PC-9 (cell line): Measurements from ENCODE around the gene TSPAN18.

Experiments
- EZH2 ChIP-seq: fragments of 200-600 bp; sonication (generic); IDR thresholded peaks from 2 replicates; pipeline ENCODE4 v1.8.0; 2017; ENCODE audit warnings: antibody characterized with exemption, low read depth
- TF ChIP-seq, protein P1 (sequence below): fragments of 200-600 bp; sonication (generic); conservative IDR thresholded peaks from 2 replicates; pipeline ENCODE4 v1.6.1; 2017; ENCODE audit warnings: mixed run types, antibody characterized with exemption, mild to moderate bottlenecking, moderate library complexity

DNA sequence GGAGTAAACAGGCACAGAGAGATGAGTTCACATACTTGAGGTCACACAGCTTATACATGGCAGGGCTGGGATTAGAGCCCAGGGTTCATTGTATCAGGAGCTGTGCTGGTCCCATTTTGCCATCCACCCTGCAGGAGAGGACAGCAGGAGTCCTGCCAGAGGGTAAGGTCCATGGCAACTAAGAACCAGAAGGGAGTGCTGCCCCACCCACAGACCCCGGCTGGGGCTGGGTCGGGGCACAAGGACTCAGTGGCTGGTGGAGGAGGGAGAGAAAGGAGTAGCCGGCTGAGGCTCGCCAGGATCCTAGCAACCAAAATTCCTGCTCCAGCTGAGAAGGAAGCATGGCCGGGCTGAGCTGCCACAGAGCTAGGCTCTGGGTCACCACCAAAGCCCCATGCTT lies 249.8 kb downstream of the TSPAN18 start:
- TF ChIP-seq, protein P1, sequence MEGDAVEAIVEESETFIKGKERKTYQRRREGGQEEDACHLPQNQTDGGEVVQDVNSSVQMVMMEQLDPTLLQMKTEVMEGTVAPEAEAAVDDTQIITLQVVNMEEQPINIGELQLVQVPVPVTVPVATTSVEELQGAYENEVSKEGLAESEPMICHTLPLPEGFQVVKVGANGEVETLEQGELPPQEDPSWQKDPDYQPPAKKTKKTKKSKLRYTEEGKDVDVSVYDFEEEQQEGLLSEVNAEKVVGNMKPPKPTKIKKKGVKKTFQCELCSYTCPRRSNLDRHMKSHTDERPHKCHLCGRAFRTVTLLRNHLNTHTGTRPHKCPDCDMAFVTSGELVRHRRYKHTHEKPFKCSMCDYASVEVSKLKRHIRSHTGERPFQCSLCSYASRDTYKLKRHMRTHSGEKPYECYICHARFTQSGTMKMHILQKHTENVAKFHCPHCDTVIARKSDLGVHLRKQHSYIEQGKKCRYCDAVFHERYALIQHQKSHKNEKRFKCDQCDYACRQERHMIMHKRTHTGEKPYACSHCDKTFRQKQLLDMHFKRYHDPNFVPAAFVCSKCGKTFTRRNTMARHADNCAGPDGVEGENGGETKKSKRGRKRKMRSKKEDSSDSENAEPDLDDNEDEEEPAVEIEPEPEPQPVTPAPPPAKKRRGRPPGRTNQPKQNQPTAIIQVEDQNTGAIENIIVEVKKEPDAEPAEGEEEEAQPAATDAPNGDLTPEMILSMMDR: no peak
- TF ChIP-seq EZH2: no peak
